Lower leg skin (tissue), 3 donors: ENCODE measurements around the gene GSDMA.

Experiments
- POLR2A ChIP-seq, 2 donors: fragments of 450-650 bp; IDR thresholded peaks; one replicate each; pipeline ENCODE4 v1.6.1; 2016 to 2017; ENCODE audit warnings: antibody characterized with exemption in 2 of 2, mild to moderate bottlenecking in 1 of 2, moderate library complexity in 1 of 2
- TF ChIP-seq, protein P1 (sequence below), 3 donors: fragments of 450-650 bp; IDR thresholded peaks; one replicate each; pipeline ENCODE4 v1.5.1; 2016; ENCODE audit warnings: antibody characterized with exemption in 3 of 3, mild to moderate bottlenecking in 3 of 3, moderate library complexity in 2 of 3

DNA sequence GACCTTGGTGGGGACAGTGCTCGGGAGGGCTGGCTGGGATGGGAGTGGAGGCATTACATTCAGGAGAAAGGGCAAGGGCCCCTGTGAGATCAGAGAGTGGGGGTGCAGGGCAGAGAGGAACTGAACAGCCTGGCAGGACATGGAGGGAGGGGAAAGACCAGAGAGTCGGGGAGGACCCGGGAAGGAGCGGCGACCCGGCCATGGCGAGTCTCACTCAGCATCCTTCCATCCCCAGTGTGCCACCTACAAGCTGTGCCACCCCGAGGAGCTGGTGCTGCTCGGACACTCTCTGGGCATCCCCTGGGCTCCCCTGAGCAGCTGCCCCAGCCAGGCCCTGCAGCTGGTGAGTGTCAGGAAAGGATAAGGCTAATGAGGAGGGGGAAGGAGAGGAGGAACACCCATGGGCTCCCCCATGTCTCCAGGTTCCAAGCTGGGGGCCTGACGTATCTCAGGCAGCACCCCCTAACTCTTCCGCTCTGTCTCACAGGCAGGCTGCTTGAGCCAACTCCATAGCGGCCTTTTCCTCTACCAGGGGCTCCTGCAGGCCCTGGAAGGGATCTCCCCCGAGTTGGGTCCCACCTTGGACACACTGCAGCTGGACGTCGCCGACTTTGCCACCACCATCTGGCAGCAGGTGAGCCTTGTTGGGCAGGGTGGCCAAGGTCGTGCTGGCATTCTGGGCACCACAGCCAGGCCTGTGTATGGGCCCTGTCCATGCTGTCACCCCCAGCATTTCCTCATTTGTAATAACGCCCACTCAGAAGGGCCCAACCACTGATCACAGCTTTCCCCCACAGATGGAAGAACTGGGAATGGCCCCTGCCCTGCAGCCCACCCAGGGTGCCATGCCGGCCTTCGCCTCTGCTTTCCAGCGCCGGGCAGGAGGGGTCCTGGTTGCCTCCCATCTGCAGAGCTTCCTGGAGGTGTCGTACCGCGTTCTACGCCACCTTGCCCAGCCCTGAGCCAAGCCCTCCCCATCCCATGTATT is 53.5 kb downstream of the GSDMA start:
- TF ChIP-seq, protein P1, sequence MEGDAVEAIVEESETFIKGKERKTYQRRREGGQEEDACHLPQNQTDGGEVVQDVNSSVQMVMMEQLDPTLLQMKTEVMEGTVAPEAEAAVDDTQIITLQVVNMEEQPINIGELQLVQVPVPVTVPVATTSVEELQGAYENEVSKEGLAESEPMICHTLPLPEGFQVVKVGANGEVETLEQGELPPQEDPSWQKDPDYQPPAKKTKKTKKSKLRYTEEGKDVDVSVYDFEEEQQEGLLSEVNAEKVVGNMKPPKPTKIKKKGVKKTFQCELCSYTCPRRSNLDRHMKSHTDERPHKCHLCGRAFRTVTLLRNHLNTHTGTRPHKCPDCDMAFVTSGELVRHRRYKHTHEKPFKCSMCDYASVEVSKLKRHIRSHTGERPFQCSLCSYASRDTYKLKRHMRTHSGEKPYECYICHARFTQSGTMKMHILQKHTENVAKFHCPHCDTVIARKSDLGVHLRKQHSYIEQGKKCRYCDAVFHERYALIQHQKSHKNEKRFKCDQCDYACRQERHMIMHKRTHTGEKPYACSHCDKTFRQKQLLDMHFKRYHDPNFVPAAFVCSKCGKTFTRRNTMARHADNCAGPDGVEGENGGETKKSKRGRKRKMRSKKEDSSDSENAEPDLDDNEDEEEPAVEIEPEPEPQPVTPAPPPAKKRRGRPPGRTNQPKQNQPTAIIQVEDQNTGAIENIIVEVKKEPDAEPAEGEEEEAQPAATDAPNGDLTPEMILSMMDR (IDR thresholded peaks at IDR 0.05), result no peak
- TF ChIP-seq POLR2A (IDR thresholded peaks at IDR 0.05), result no peak
